HCT116 (cell line): ENCODE data around the gene NDUFB7. TPM values are rescaled to one million over a fixed set of nuclear protein-coding genes. Genes with fewer than 3 reads are reported as not detected.

Experiments used
- ATAC-seq: fragments of 200-7000 bp; cut with Tn5 transposase; 2 replicates; pipeline ENCODE4 v1.9.1; 2020; ENCODE audit warnings: mild to moderate bottlenecking, moderate library complexity
- BruUV-seq: library from RNA; stranded (reverse); fragments of 400-500 nt; replicated peaks from 2 replicates; lab custom pipeline; 2021; lab: Mats Ljungman, UMichigan
- CTCF ChIA-PET: fragments of 300-600 bp; sonication (Branson Sonifier 250); formaldehyde crosslinking; loops from one replicate; lab custom pipeline; 2021; ENCODE audit warnings: antibody characterized with exemption; lab: Charles Lee
- POLR2A ChIA-PET: fragments of 300-600, 350-600 bp; sonication (Branson Sonifier 250); formaldehyde crosslinking; loops from one replicate; lab custom pipeline; 2021; ENCODE audit warnings: antibody characterized with exemption; lab: Charles Lee
- RAD21 ChIA-PET, 2 experiments: fragments of 300-600 bp; sonication (Branson Sonifier 250); formaldehyde crosslinking; loops; one replicate each; lab custom pipeline; 2023; ENCODE audit warnings: low total read pairs in 2 of 2; ENCODE audit not compliant: uncharacterized antibody in 2 of 2, unreplicated experiment in 2 of 2, low non-redundant PET in 1 of 2; lab: Charles Lee
- DNase-seq: peaks from one replicate; pipeline ENCODE4 v3.0.0-alpha.2; 2010; ENCODE audit warnings: low read depth, low spot score
- H2AFZ ChIP-seq: fragments of 200-600 bp; shearing (Covaris generic), sonication (generic); 2 replicates; pipeline ENCODE4 v1.6.1; 2017; ENCODE audit warnings: low read depth, mixed run types, mixed read lengths, antibody characterized with exemption, low read length; ENCODE audit not compliant: poor library complexity, severe bottlenecking
- H3K27ac ChIP-seq: 2 replicates; pipeline ENCODE4 v1.5.1; 2012; ENCODE audit warnings: low read depth, low read length
- H3K27me3 ChIP-seq: fragments of 200-600 bp; sonication (generic); 2 replicates; pipeline ENCODE4 v1.6.1; 2016; ENCODE audit warnings: mixed run types, low read length, mixed read lengths; ENCODE audit not compliant: insufficient read depth
- H3K36me3 ChIP-seq, 2 experiments: fragments of 200-500 bp in 1 of 2; fragments of 200-600 bp in 1 of 2; sonication (Bioruptor generic) in 1 of 2; sonication (generic) in 1 of 2; 2 replicates each; pipeline versions ENCODE4 v1.5.1 to v1.6.1; 2014 to 2016; ENCODE audit warnings: low read length in 2 of 2, inconsistent platforms in 1 of 2, mixed read lengths in 1 of 2, mixed run types in 1 of 2; ENCODE audit not compliant: insufficient read depth in 2 of 2, control insufficient read depth in 1 of 2
- H3K4me1 ChIP-seq, 2 experiments: fragments of 200-600 bp in 1 of 2; sonication (generic) in 1 of 2; 2 replicates each; pipeline versions ENCODE4 v1.5.1 to v1.6.1; 2012 to 2017; ENCODE audit warnings: low read length in 2 of 2, inconsistent platforms in 1 of 2, mild to moderate bottlenecking in 1 of 2, mixed read lengths in 1 of 2, mixed run types in 1 of 2, moderate library complexity in 1 of 2; ENCODE audit not compliant: insufficient read depth in 2 of 2, control insufficient read depth in 1 of 2
- H3K4me2 ChIP-seq: fragments of 200-600 bp; sonication (generic); 2 replicates; pipeline ENCODE4 v1.6.1; 2017; ENCODE audit warnings: mixed run types, low read length, mixed read lengths
- H3K4me3 ChIP-seq, 2 experiments: fragments of 200-600 bp in 1 of 2; sonication (generic) in 1 of 2; replicated peaks in 1 of 2; 2 replicates each; pipeline ENCODE4 v1.5.1; 2011 to 2016; ENCODE audit warnings: low read length in 2 of 2, control low read depth in 1 of 2, low read depth in 1 of 2, mild to moderate bottlenecking in 1 of 2, mixed read lengths in 1 of 2, mixed run types in 1 of 2
- H3K79me2 ChIP-seq: fragments of 200-600 bp; sonication (generic); 2 replicates; pipeline ENCODE4 v1.6.1; 2017; ENCODE audit warnings: mild to moderate bottlenecking, mixed run types, low read length, moderate library complexity, mixed read lengths; ENCODE audit not compliant: insufficient read depth
- H3K9ac ChIP-seq: fragments of 200-600 bp; sonication (generic); 2 replicates; pipeline ENCODE4 v1.6.1; 2016; ENCODE audit warnings: low read length, mixed read lengths
- H3K9me2 ChIP-seq: fragments of 200-600 bp; sonication (generic), shearing (Covaris generic); 2 replicates; pipeline ENCODE4 v1.6.1; 2017; ENCODE audit warnings: mixed run types, mild to moderate bottlenecking, moderate library complexity; ENCODE audit not compliant: insufficient read depth
- H3K9me3 ChIP-seq, 2 experiments: fragments of 200-500 bp in 1 of 2; fragments of 200-600 bp in 1 of 2; sonication (Bioruptor generic) in 1 of 2; sonication (generic) in 1 of 2; 2 replicates each; pipeline ENCODE4 v1.6.1; 2014 to 2017; ENCODE audit warnings: low read length in 2 of 2, mixed read lengths in 2 of 2, inconsistent platforms in 1 of 2, low read depth in 1 of 2, mild to moderate bottlenecking in 1 of 2, mixed run types in 1 of 2, moderate library complexity in 1 of 2; ENCODE audit not compliant: control insufficient read depth in 1 of 2, insufficient read depth in 1 of 2
- H4K20me1 ChIP-seq: fragments of 200-600 bp; sonication (generic), shearing (Covaris generic); 2 replicates; pipeline ENCODE4 v1.6.1; 2017; ENCODE audit warnings: mixed run types, mild to moderate bottlenecking, moderate library complexity; ENCODE audit not compliant: insufficient read depth
- ATF3 ChIP-seq: IDR thresholded peaks from 2 replicates; pipeline ENCODE4 v1.6.1; 2012
- CBX3 ChIP-seq: IDR thresholded peaks from 2 replicates; pipeline ENCODE4 v1.6.1; 2012; ENCODE audit warnings: low read depth
- CTCF ChIP-seq, 3 experiments: fragments of 200-600 bp in 1 of 3; sonication (generic) in 1 of 3; IDR thresholded peaks in 2 of 3; conservative IDR thresholded peaks in 1 of 3; 2 replicates each; pipeline ENCODE4 v1.5.1; 2012 to 2017; ENCODE audit warnings: low read depth in 2 of 3, low read length in 2 of 3, antibody characterized with exemption in 1 of 3, borderline replicate concordance in 1 of 3, control low read depth in 1 of 3, mild to moderate bottlenecking in 1 of 3, mixed read lengths in 1 of 3, mixed run types in 1 of 3, moderate library complexity in 1 of 3; ENCODE audit not compliant: insufficient read depth in 1 of 3
- ELF1 ChIP-seq: IDR thresholded peaks from 2 replicates; pipeline ENCODE4 v1.6.1; 2012; ENCODE audit warnings: low read depth, borderline replicate concordance
- EZH2 ChIP-seq: fragments of 200-600 bp; sonication (generic); IDR thresholded peaks from 2 replicates; pipeline ENCODE4 v1.6.1; 2017; ENCODE audit warnings: antibody characterized with exemption, mixed run types
- EZH2phosphoT487 ChIP-seq: fragments of 200-600 bp; IDR thresholded peaks from 2 replicates; pipeline ENCODE4 v1.6.1; 2018; ENCODE audit warnings: antibody characterized with exemption, borderline replicate concordance
- FOSL1 ChIP-seq: IDR thresholded peaks from 2 replicates; pipeline ENCODE4 v1.6.1; 2012; ENCODE audit warnings: low read depth
- JUND ChIP-seq: IDR thresholded peaks from 2 replicates; pipeline ENCODE4 v1.6.1; 2012
- MAX ChIP-seq: IDR thresholded peaks from 2 replicates; pipeline ENCODE4 v1.6.1; 2012
- POLR2A ChIP-seq: IDR thresholded peaks from 2 replicates; pipeline ENCODE4 v1.7.0; 2011; ENCODE audit warnings: borderline replicate concordance; ENCODE audit not compliant: insufficient read depth, insufficient read length; ENCODE audit errors: extremely low read depth
- POLR2AphosphoS5 ChIP-seq: IDR thresholded peaks from 2 replicates; pipeline ENCODE4 v1.6.1; 2011; ENCODE audit warnings: mild to moderate bottlenecking, low read depth, low read length, moderate library complexity
- REST ChIP-seq: IDR thresholded peaks from 2 replicates; pipeline ENCODE4 v1.6.1; 2012; ENCODE audit warnings: low read depth
- SIN3A ChIP-seq: IDR thresholded peaks from 2 replicates; pipeline ENCODE4 v1.6.1; 2012; ENCODE audit warnings: low read depth
- SRF ChIP-seq: IDR thresholded peaks from 2 replicates; pipeline ENCODE4 v1.6.1; 2012; ENCODE audit warnings: low read depth
- TCF7L2 ChIP-seq: IDR thresholded peaks from 2 replicates; pipeline ENCODE4 v1.7.0; 2011; ENCODE audit warnings: borderline replicate concordance, inconsistent platforms; ENCODE audit not compliant: insufficient read depth, insufficient read length; ENCODE audit errors: extremely low read depth
- YY1 ChIP-seq: IDR thresholded peaks from 2 replicates; pipeline ENCODE4 v1.6.1; 2011; ENCODE audit warnings: low read length, low read depth, moderate library complexity, mild to moderate bottlenecking; ENCODE audit not compliant: insufficient replicate concordance; ENCODE audit errors: extremely low read depth
- ZBTB33 ChIP-seq: IDR thresholded peaks from 2 replicates; pipeline ENCODE4 v1.6.1; 2011; ENCODE audit warnings: mild to moderate bottlenecking, low read length, moderate library complexity; ENCODE audit not compliant: insufficient replicate concordance; ENCODE audit errors: extremely low read depth
- ZNF274 ChIP-seq: fragments of 200-500 bp; sonication (Bioruptor generic); IDR thresholded peaks from 2 replicates; pipeline ENCODE4 v1.6.1; 2014; ENCODE audit warnings: mild to moderate bottlenecking, low read depth, low read length, inconsistent platforms
- intact Hi-C: fragments of 100-400 bp; cut with micrococcal nuclease; formaldehyde crosslinking; loops from 2 replicates; pipeline ENCODE4 v1.10.0; 2022
- total RNA-seq: library from RNA; stranded (reverse); gene quantifications from one replicate; pipeline ENCODE4 v1.2.1, GENCODE V29; 2021; ENCODE audit not compliant: unreplicated experiment

The NDUFB7 gene
- total RNA-seq, 1 experiment from 2014 or later: 167 TPM

- no TSS peak for BruUV-seq
- no peaks in the 10 kb centered on the region for H3K27me3 ChIP-seq
- no peaks in the 10 kb centered on the region for H4K20me1 ChIP-seq
- no peak for ATAC-seq
- POLR2A ChIA-PET: no interaction called here
- CTCF ChIA-PET: no interaction called here
- TF ChIP-seq EZH2phosphoT487: no peak
- TF ChIP-seq POLR2A: no peak
- no peak for TF ChIP-seq YY1
- no peak for TF ChIP-seq REST
- TF ChIP-seq FOSL1: no peak
- TF ChIP-seq ELF1: no peak
- no peak for TF ChIP-seq POLR2AphosphoS5
- TF ChIP-seq ZBTB33: no peak
- no peak for TF ChIP-seq TCF7L2
- TF ChIP-seq CTCF (IDR thresholded peaks at IDR 0.05 in 2 of 3, conservative IDR thresholded peaks at IDR 0.05 in 1 of 3; ENCODE audit: borderline replicate concordance in 1 of 3, insufficient read depth in 1 of 3, low read depth in 2 of 3, low read length in 2 of 3): no peak
- TF ChIP-seq EZH2: no peak
- no peak for TF ChIP-seq SIN3A
- no peak for TF ChIP-seq ATF3
- no peak for TF ChIP-seq CBX3
- TF ChIP-seq ZNF274: no peak
- TF ChIP-seq MAX: no peak
- TF ChIP-seq JUND: no peak
- TF ChIP-seq SRF: no peak
- H3K4me2 ChIP-seq: no peak overlapping the region
- DNase-seq: no peak
- no peak overlapping the region for H3K4me3 ChIP-seq
- H3K27ac ChIP-seq: no peak overlapping the region
- intact Hi-C loops: no loop called here
- RAD21 ChIA-PET: no interaction called here
- no peaks in the 10 kb centered on the region for H3K9me3 ChIP-seq
- H3K36me3 ChIP-seq: peaks cover 0 to 4% of the 10 kb centered on the region in 2 experiments; a peak in 2 of 4 replicates
- no peak overlapping the region for H3K9ac ChIP-seq
- H3K4me1 ChIP-seq: peaks cover 13 to 25% of the 10 kb centered on the region in 2 experiments
- peaks cover 66% of the 10 kb centered on the region for H3K79me2 ChIP-seq
- no peaks in the 10 kb centered on the region for H3K9me2 ChIP-seq
- no peak overlapping the region for H2AFZ ChIP-seq
These were observed 10.6 kb downstream of the NDUFB7 start for GRCh38 chr19:14561249-14561648.
